HG02678 (cell line): ENCODE data around the gene MRPL1.
A peak's percentile ranks its signal among the peaks of the same experiment; 100 is the strongest.
"Not testable (repeated sequence)": the region's sequence is repeated elsewhere in the genome, so short reads cannot be mapped to it uniquely, and the experiment has no call there.

ENCODE experiments used
- ATAC-seq: cut with Tn5 transposase; IDR thresholded peaks from one replicate; pipeline ENCODE4 v1.9.1; 2021; ENCODE audit warnings: mild to moderate bottlenecking, moderate library complexity; ENCODE audit not compliant: unreplicated experiment

The MRPL1 gene

DNA sequence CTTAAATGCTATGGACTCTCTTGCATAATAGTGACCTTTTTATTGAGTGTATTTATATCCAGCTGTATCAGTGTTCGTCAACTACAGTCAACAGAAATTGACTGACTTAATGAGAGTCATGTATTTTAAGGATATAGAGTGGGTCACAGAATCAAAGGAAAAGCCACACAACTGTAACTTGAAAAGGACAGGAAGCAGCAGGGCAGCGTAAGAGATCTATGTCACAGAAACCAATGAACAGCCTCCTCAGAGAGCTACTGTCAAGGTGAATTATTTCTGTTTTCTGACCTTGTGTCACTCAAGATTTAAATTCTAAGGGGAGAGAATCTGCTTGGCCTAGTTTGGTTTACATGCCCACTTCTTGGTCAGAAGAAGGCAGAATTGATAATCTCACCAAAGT, 100.4 kb downstream of the MRPL1 start:
- ATAC-seq, result no peak

DNA sequence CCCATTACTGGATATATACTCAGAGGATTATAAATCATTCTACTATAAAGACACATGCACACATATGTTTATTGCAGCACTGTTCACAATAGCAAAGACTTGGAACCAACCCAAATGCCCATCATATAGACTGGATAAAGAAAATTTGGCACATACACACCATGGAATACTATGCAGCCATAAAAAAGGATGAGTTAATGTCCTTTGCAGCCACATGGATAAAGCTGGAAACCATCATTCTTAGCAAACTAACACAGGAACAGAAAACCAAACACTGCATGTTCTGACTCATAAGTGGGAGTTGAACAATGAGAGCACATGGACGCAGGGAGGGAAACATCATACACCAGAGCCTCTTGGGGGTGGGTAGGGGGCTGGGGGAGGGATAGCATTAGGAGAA, 111.0 kb downstream of the MRPL1 start:
- not testable (repeated sequence) for ATAC-seq

DNA sequence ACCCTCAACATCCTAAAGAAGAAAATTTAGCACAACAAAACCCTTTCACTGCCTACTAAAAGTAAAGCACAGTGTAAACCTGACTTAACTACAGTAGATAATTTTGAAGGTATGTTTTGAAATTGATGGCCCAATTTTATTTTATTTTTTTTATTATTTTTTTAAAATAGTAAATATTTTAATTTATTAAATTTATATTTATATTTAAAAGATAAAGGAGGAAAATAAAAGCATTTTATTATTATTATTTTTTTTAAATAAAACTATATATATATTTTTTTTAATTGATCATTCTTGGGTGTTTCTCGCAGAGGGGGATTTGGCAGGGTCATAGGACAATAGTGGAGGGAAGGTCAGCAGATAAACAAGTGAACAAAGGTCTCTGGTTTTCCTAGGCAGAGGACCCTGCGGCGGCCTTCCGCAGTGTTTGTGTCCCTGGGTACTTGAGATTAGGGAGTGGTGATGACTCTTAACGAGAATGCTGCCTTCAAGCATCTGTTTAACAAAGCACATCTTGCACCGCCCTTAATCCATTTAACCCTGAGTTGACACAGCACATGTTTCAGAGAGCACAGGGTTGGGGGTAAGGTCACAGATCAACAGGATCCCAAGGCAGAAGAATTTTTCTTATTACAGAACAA, 120.4 kb downstream of the MRPL1 start:
- not testable (repeated sequence) for ATAC-seq

DNA sequence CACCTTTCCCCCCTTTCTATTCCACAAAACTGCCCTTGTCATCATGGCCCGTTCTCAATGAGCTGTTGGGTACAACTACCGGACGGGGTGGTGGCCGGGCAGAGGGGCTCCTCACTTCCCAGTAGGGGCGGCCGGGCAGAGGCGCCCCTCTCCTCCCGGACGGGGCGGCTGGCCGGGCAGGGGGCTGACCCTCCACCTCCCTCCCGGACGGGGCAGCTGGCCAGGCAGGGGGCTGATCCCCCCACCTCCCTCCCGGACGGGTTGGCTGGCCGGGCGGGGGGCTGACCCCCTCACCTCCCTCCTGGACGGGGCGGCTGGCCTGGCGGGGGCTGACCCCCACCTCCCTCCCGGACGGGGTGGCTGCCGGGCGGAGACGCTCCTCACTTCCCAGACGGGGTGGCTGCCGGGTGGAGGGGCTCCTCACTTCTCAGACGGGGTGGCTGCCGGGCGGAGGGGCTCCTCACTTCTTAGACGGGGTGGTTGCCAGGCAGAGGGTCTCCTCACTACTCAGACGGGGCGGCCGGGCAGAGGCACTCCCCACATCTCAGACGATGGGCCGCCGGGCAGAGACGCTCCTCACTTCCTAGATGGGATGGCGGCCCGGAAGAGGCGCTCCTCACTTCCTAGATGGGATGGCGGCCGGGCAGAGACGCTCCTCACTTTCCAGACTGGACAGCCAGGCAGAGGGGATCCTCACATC, 121.1 kb downstream of the MRPL1 start:
- not testable (repeated sequence) for ATAC-seq

DNA sequence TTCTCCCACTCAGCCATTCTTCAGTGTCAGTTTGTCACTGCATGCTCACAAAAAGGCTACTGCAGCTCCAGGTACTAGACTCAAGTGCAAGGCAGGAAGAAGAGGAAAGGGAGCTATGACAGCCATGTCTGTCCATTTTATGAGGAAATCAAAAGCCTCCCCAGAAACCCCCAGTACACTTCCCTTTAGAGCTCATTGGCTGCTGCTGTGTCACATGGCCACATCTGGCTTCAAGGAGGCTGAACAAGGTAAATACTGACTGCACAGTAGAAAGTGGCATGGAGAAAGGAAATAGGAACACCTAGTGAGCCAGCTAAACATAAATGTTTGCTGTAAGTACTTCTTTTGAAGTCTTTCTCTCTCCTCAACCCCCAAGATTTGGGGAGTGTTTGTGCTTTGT, 127.3 kb downstream of the MRPL1 start:
- no peak for ATAC-seq

DNA sequence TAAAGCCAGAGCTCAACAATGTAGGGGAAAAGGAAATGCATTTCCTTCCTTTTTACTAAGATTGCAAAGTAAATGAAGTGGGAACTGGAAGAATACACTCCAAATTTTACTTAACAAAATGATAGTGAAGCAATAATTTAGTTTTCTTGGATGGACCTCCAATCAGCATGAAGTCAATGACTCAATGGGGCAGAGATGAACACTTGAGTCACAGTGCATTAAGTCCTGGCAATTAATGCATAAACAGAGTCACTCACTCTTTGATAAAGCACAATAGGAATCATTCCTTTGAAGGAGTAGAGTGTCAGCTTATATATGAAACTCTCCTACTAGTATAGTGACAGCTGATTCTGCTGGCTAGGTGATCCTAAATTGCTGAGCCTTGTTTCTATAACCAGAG, 127.8 kb downstream of the MRPL1 start:
- ATAC-seq, result no peak

DNA sequence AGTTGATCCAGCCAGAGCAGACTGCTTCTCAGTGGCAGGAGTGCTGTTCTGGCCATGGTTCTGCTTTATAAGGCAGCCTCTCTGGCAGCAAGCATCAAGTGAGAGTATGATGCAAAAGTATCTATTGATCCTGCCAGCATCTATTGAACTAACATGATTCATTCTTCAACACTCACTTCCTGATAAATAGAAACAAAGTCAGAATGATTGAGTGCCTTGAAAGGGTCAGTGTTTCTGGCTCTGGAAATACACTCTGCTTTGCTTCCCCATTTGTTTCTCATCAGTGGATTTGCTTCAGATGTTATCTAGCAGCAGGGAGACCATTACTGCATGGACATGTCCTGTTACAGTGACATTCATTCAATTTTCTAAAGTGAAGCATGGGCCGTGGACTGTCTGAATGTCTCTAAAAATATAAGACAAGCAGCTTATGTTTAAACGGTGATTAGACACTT, 128.3 kb downstream of the MRPL1 start:
- ATAC-seq, result no peak

DNA sequence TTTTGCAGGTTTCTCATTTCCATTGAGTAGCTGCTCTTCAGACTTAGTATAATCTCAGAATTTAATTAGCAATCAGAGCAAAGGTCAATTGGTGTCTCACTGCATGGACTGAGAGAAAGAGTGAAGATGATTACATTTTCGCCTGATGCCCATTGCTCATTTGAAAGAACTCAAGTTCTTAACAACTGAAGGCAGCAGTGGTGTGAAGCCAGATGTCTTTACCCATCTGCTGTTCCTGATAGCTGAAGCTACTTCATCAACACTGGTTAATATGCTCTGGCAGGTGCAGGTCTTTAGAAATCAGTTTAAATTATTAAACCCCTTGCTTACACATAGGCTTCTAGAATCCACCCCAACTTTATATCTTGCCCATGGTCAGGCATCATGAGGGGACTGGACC, 130.0 kb downstream of the MRPL1 start:
- ATAC-seq, result no peak

DNA sequence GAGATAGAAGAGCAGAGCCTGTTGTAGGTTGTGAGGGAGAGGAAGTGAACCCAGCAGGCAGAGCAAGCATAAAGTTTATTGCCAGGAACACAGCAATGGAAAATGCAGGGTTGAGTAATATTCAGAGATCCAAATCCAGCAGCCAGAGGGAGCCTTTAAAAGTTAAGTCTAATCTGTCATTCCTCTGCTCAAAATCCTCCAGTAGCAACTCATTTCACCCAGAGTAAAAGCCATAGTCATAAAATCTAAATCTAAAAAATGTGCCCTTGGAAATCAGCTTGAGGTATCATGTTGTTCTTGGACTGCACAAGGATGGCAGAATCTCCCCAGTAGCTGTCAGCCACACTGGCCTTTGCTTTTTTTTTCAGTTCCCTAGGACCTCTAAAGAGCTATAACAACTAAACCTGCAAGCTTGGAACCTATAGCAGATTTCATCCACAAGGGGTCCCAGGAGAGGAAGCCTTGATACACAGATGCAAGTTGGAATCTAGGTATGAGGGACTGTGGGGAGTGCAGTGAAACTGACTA, 131.6 kb downstream of the MRPL1 start:
- peak; percentile 74 for ATAC-seq

DNA sequence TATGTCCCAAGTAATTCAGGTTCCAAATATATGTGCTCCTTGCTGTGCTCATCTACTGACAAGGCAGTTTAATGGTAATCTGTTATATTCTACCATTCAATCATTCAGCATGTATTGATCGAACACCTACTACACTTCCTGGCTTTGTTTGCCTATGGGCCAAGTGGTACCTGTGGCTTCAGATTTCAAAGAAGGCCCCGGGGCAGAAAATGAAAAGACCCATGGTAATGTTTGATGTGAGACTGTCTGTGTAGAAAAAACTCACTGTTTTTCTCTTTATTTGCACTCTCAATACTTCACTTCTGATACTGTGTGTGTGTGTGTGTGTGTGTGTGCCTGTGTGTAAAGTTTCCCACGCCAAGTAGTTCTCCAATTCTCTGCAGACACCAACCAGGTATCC, 133.4 kb downstream of the MRPL1 start:
- no peak for ATAC-seq

DNA sequence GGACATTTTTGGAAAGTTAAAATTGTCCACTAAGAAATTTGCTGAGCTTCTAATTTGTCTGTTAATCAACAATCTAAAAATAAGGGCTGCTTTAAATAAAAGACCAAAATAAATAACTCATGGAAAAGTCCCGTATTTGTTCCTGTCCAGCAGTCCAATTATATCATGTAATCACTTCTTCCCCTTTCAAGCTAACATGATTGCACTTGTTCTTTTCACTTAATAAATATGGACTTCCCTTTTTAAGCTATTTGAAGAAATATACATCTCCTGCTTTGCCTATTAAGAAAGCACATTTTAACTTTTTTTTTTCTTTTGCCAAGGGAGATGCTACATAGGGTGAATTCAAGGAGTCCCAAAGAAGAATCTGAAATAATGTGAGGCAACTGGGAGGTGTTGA, 138.9 kb downstream of the MRPL1 start:
- no peak for ATAC-seq

DNA sequence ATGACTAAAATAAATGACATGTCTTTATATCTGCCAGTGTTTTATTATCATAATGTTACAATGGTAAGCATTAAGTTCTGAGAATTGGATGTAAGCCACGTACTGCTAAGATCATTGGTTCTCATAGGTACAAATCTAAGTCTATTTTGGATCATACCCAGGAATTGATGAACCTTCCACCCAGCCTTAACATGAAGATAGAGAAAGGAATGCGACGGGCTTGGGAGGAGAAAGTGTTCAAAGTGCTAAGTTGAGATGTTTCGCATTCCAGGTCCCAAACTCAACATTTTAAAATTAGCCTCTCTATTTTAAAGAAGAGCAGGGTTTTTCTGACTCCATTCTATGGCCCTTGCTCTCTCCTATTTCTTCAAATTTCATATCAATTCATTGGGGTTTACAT, 139.6 kb downstream of the MRPL1 start:
- no peak for ATAC-seq
